Liver (tissue), 9 donors: ENCODE results near the gene CFAP410. TPM values are rescaled to one million over a fixed set of nuclear protein-coding genes. Genes with fewer than 3 reads are reported as not detected.

Source experiments
- DNase-seq: peaks from one replicate; pipeline ENCODE4 v3.0.0-alpha.2; 2017; ENCODE audit warnings: low spot score
- H3K27ac ChIP-seq, 2 donors: one replicate each; pipeline ENCODE4 v1.7.0; 2013; ENCODE audit warnings: inconsistent platforms in 2 of 2, low read length in 2 of 2, control low read depth in 1 of 2, low read depth in 1 of 2, mild to moderate bottlenecking in 1 of 2
- H3K27me3 ChIP-seq, 4 donors: one replicate each; pipeline versions ENCODE4 v1.6.1 to v1.7.0; 2013; ENCODE audit warnings: low read length in 3 of 4, inconsistent platforms in 1 of 4, mild to moderate bottlenecking in 1 of 4, moderate library complexity in 1 of 4; ENCODE audit not compliant: control insufficient read depth in 4 of 4, insufficient read depth in 4 of 4
- H3K36me3 ChIP-seq, 4 donors: one replicate each; pipeline versions ENCODE4 v1.6.1 to v1.7.0; 2013; ENCODE audit warnings: low read length in 3 of 4, mild to moderate bottlenecking in 3 of 4, low read depth in 1 of 4, moderate library complexity in 1 of 4; ENCODE audit not compliant: control insufficient read depth in 4 of 4, insufficient read depth in 3 of 4
- H3K4me1 ChIP-seq, 4 donors: one replicate each; pipeline versions ENCODE4 v1.6.1 to v1.7.0; 2013; ENCODE audit warnings: low read length in 3 of 4, mild to moderate bottlenecking in 3 of 4, moderate library complexity in 1 of 4; ENCODE audit not compliant: control insufficient read depth in 4 of 4, insufficient read depth in 4 of 4
- H3K4me3 ChIP-seq, 3 donors: one replicate each; pipeline versions ENCODE4 v1.6.1 to v1.7.0; 2013; ENCODE audit warnings: low read length in 3 of 3, control low read depth in 1 of 3, low read depth in 1 of 3, mild to moderate bottlenecking in 1 of 3
- H3K9ac ChIP-seq, 2 donors: one replicate each; pipeline ENCODE4 v1.7.0; 2013; ENCODE audit warnings: low read length in 2 of 2, mild to moderate bottlenecking in 2 of 2, moderate library complexity in 2 of 2, control low read depth in 1 of 2, low read depth in 1 of 2
- H3K9me3 ChIP-seq, 4 donors: one replicate each; pipeline versions ENCODE4 v1.6.1 to v1.7.0; 2013; ENCODE audit warnings: low read length in 3 of 4; ENCODE audit not compliant: control insufficient read depth in 4 of 4
- FOXA1 ChIP-seq: IDR thresholded peaks from 2 replicates; pipeline ENCODE4 v1.6.1; 2016; ENCODE audit warnings: antibody characterized with exemption
- FOXA2 ChIP-seq: IDR thresholded peaks from 2 replicates; pipeline ENCODE4 v1.6.1; 2016; ENCODE audit warnings: antibody characterized with exemption
- HNF4A ChIP-seq, 2 donors: conservative IDR thresholded peaks; 2 replicates each; pipeline ENCODE4 v1.6.1; 2016; ENCODE audit warnings: antibody characterized with exemption in 2 of 2, mild to moderate bottlenecking in 2 of 2
- MAX ChIP-seq: IDR thresholded peaks from 2 replicates; pipeline ENCODE4 v1.6.1; 2016; ENCODE audit warnings: antibody characterized with exemption
- RAD21 ChIP-seq, 2 donors: IDR thresholded peaks; 2 replicates each; pipeline ENCODE4 v1.6.1; 2016; ENCODE audit warnings: antibody characterized with exemption in 2 of 2, mild to moderate bottlenecking in 2 of 2
- RXRA ChIP-seq, 2 donors: IDR thresholded peaks; 2 replicates each; pipeline ENCODE4 v1.6.1; 2017 to 2018; ENCODE audit warnings: antibody characterized with exemption in 2 of 2, mild to moderate bottlenecking in 1 of 2
- SP1 ChIP-seq: IDR thresholded peaks from 2 replicates; pipeline ENCODE4 v1.6.1; 2018; ENCODE audit warnings: antibody characterized with exemption, mild to moderate bottlenecking
- TAF1 ChIP-seq: conservative IDR thresholded peaks from 2 replicates; pipeline ENCODE4 v1.6.1; 2016; ENCODE audit warnings: antibody characterized with exemption, mild to moderate bottlenecking
- YY1 ChIP-seq: IDR thresholded peaks from 2 replicates; pipeline ENCODE4 v1.6.1; 2016; ENCODE audit warnings: antibody characterized with exemption, mild to moderate bottlenecking
- WGBS: extraction: QIAGEN DNeasy Blood & Tissue Kit; methylation state at CpG from one replicate; pipeline ENCODE4 v1.1.7; 2013; 5-methylcytosine and 5-hydroxymethylcytosine counted together
- polyA plus RNA-seq, 2 donors: library from polyadenylated mRNA; stranded (reverse) in 1 of 2; unstranded in 1 of 2; fragments of 200-250 nt in 1 of 2; fragments of >200 nt in 1 of 2; fragmentation: Nextera tagmentation in 1 of 2; extraction: Ambion mirVana in 1 of 2; gene quantifications; one replicate each; pipeline versions ENCODE4 v1.2.1 to v1.2.3, GENCODE V29; 2013 to 2015
- total RNA-seq, 2 donors: library from RNA; depleted of rRNA; stranded (reverse); fragments of >200 nt; gene quantifications; one replicate each; pipeline ENCODE4 v1.2.3, GENCODE V29; 2014
- TF ChIP-seq, protein P1 (sequence below): IDR thresholded peaks from 2 replicates; pipeline ENCODE4 v1.6.1; 2016; ENCODE audit warnings: antibody characterized with exemption
- donor health status: healthy.
- donor health status: healthy.
- donor health status: healthy.
- donor health status: healthy.
- donor health status: healthy.

CFAP410 gene
- total and polyA plus RNA-seq, 4 donors = 7.9 to 16.3 (median 12.3) TPM

- H3K27ac ChIP-seq = peak overlapping the region; percentile 73 to 93
- H3K27me3 ChIP-seq = no peaks in the 10 kb centered on the region
- peak; percentile 72 for DNase-seq
- H3K9ac ChIP-seq = peak overlapping the region in 1 of 2 donors; percentile 72
- WGBS = under 1% methylated on average over 67 of the region's 67 CpGs
- H3K36me3 ChIP-seq = no peaks in the 10 kb centered on the region
- no peaks in the 10 kb centered on the region for H3K9me3 ChIP-seq
- H3K4me1 ChIP-seq = peaks cover 14 to 60% (median 49%) of the 10 kb centered on the region in 4 donors
- peak overlapping the region; percentile 36 to 89 (median 69) for H3K4me3 ChIP-seq
- TF ChIP-seq RXRA (IDR thresholded peaks at IDR 0.05) = peak in 1 of 2 donors; percentile 11
- TF ChIP-seq SP1 = no peak
- TF ChIP-seq FOXA2 = no peak
Observed at GRCh38 chr21:44300262-44300959, 38.8 kb downstream of the CFAP410 start.

DNA sequence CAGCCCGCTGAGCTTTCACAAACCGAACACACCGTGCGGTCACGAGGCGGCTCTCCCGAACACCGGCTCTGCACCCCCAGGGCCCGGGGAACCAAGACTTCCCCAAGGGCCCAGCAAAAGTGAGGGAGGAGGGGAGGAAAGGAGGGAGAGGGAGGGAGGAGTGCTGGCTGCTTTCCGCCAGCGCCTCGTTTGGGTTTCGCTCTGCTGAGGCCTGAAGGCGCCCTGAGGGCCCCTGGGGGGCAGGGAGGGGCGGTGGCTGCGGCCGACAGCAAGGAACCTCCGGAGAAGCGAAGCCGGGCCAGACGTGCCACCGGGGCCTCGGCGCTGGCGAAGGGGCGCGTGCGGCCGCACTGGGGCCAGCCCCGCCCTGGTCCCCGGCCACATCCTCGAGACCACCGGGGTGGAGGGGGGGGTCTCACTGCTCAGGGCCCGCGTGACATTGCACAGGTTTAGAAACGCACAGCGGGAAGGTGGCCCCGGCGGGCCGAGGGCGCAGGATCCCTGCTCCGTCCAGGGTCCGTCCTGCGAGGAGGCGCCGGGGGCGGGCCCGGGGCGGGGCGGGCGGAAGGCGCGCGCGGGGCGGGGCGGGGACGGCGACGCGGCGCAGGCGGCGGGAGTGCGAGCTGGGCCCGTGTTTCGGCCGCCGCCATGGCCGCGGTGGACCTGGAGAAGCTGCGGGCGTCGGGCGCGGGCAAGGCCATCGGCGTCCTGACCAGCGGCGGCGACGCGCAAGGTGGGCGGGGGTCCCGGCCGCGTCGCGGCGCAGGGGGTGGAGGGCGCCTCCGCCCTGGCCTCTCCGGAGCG lies 39.5 kb downstream of the CFAP410 start, which contains the start of gene PFKL:
PFKL (plus strand) TSS at position 596 of the 804 bp plus-strand sequence; CDS start at position 649, 53 bp downstream.
- H3K36me3 ChIP-seq = no peaks in the 10 kb centered on the region
- WGBS = under 1% methylated on average over 94 of the region's 94 CpGs
- H3K27ac ChIP-seq = peak within 1 kb of the TSS; percentile 83 to 93
- peaks cover 14 to 55% (median 49%) of the 10 kb centered on the region in 4 donors for H3K4me1 ChIP-seq
- DNase-seq = peak; percentile 82
- peak within 1 kb of the TSS; percentile 32 to 72 for H3K9ac ChIP-seq
- H3K4me3 ChIP-seq = peak within 1 kb of the TSS; percentile 59 to 89 (median 71)
- TF ChIP-seq YY1 = no peak
- TF ChIP-seq, protein P1, sequence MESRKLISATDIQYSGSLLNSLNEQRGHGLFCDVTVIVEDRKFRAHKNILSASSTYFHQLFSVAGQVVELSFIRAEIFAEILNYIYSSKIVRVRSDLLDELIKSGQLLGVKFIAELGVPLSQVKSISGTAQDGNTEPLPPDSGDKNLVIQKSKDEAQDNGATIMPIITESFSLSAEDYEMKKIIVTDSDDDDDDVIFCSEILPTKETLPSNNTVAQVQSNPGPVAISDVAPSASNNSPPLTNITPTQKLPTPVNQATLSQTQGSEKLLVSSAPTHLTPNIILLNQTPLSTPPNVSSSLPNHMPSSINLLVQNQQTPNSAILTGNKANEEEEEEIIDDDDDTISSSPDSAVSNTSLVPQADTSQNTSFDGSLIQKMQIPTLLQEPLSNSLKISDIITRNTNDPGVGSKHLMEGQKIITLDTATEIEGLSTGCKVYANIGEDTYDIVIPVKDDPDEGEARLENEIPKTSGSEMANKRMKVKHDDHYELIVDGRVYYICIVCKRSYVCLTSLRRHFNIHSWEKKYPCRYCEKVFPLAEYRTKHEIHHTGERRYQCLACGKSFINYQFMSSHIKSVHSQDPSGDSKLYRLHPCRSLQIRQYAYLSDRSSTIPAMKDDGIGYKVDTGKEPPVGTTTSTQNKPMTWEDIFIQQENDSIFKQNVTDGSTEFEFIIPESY = no peak
- TF ChIP-seq SP1 = no peak
- no peak for TF ChIP-seq RAD21 (IDR thresholded peaks at IDR 0.05)
- no peak for TF ChIP-seq MAX
- no peak for TF ChIP-seq RXRA (IDR thresholded peaks at IDR 0.05)
- H3K27me3 ChIP-seq = no peaks in the 10 kb centered on the region
- no peaks in the 10 kb centered on the region for H3K9me3 ChIP-seq

DNA sequence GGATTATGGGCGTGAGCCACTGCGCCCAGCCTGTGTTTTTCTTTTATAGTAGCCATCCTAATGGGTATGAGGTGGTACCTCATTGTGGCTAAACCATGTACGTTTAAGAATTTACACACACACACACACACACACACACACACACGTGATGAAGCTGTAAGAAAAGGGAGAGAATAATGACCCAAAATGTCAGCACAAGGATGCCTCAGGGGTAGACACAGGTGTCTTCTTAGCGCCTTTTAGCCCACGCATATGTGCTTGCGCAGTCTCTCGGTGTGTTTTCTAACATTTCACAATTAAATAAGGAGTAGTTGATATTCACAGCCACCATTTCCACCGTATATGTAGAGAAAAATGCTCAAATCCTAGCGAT lies 40.1 kb downstream of the CFAP410 start:
- Histone ChIP-seq H3K4me3 (peak overlapping the region in 2 of 3 donors; percentile 71 to 89), H3K27ac (peak overlapping the region; percentile 83 to 93), H3K27me3 (no peaks in the 10 kb centered on the region), H3K9ac (peak overlapping the region; percentile 32 to 53), H3K4me1 (peaks cover 12 to 50% (median 45%) of the 10 kb centered on the region in 4 donors), H3K9me3 (no peaks in the 10 kb centered on the region), H3K36me3 (no peaks in the 10 kb centered on the region)
- no peak for TF ChIP-seq RAD21 (IDR thresholded peaks at IDR 0.05)
- TF ChIP-seq HNF4A (conservative IDR thresholded peaks at IDR 0.05) = no peak
- TF ChIP-seq FOXA1 = no peak
- no peak for TF ChIP-seq TAF1
- 35% methylated on average over 10 of the region's 10 CpGs for WGBS
- no peak for DNase-seq
